Fibroblast of lung (primary cell): ENCODE measurements around the gene RANBP10.
"Not testable (repeated sequence)": the region's sequence is repeated elsewhere in the genome, so short reads cannot be mapped to it uniquely, and the experiment has no call there.

Source experiments
- CTCF ChIP-seq, 2 donors: IDR thresholded peaks in 1 of 2; conservative IDR thresholded peaks in 1 of 2; 1 replicate in 1 of 2; 2 replicates in 1 of 2; pipeline ENCODE4 v1.5.1; 2011 to 2012; ENCODE audit warnings: low read length in 2 of 2, control low read depth in 1 of 2, inconsistent platforms in 1 of 2, low read depth in 1 of 2, mild to moderate bottlenecking in 1 of 2
- EZH2 ChIP-seq: IDR thresholded peaks from 2 replicates; pipeline ENCODE4 v1.5.1; 2012; ENCODE audit warnings: low read length, control low read depth, mild to moderate bottlenecking; ENCODE audit errors: missing control alignments

GRCh38 chr16:67837190-67837589 lies 30.8 kb upstream of the RANBP10 start:
- TF ChIP-seq CTCF (conservative IDR thresholded peaks at IDR 0.05 in 1 of 2, IDR thresholded peaks at IDR 0.05 in 1 of 2; ENCODE audit: low read depth in 1 of 2, low read length in 2 of 2); EZH2: not testable (repeated sequence)
